ENCODE measurements around the gene TMBIM6.

DNA sequence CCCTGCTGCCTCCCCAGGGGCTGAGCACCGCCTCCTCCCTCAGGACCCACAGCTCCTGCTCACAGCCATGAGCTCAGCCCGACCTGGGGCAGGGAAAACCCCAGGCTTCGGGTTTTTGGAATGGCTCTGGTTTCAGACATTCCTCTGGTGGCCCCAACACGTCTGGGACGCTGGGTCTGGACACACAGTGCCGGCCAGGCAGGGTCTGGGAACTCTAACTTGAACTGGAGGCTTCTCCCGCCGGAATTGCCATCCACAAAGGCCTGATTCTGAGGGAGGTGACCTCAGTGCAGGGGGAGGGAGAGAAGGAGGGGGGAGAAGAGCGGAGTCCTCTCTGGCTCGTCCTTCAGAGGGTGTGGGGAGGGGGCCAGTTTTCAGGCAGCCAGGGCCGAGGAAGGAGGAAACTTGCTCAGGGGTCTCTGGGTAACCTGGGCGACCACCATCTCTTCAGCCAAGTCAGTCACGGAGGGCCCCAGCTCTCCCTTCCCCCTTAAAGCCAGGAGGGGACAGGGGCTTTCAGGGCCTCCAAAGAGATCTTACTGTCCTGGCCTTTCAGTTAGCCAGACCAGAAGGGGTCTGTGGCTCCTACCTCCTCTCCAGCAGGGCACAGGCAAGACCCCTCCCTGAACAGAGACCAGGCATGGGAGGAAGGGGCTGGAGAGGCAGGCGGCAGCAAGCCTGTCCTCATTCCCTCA lies 67.5 kb downstream of the TMBIM6 start:
- TF ChIP-seq, protein P1, sequence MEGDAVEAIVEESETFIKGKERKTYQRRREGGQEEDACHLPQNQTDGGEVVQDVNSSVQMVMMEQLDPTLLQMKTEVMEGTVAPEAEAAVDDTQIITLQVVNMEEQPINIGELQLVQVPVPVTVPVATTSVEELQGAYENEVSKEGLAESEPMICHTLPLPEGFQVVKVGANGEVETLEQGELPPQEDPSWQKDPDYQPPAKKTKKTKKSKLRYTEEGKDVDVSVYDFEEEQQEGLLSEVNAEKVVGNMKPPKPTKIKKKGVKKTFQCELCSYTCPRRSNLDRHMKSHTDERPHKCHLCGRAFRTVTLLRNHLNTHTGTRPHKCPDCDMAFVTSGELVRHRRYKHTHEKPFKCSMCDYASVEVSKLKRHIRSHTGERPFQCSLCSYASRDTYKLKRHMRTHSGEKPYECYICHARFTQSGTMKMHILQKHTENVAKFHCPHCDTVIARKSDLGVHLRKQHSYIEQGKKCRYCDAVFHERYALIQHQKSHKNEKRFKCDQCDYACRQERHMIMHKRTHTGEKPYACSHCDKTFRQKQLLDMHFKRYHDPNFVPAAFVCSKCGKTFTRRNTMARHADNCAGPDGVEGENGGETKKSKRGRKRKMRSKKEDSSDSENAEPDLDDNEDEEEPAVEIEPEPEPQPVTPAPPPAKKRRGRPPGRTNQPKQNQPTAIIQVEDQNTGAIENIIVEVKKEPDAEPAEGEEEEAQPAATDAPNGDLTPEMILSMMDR (IDR thresholded peaks at IDR 0.05), result no peak
- TF ChIP-seq EP300 (IDR thresholded peaks at IDR 0.05) (no peak), POLR2AphosphoS5 (IDR thresholded peaks at IDR 0.05) (no peak), POLR2A (IDR thresholded peaks at IDR 0.05) (no peak)
